H1 (cell line): ENCODE measurements around the gene DLX5. TPM values are rescaled to one million over a fixed set of nuclear protein-coding genes. Genes with fewer than 3 reads are reported as not detected.
A peak's percentile ranks its signal among the peaks of the same experiment; 100 is the strongest.

Experiments
- CTCF ChIA-PET: fragments of 300-600 bp; sonication (Branson Sonifier 250); formaldehyde crosslinking; loops from one replicate; lab custom pipeline; 2021; ENCODE audit not compliant: partially characterized antibody; lab: Charles Lee
- POLR2A ChIA-PET: fragments of 300-600 bp; sonication (Branson Sonifier 250); formaldehyde crosslinking; loops from one replicate; lab custom pipeline; 2021; ENCODE audit warnings: inconsistent platforms; ENCODE audit not compliant: partially characterized antibody; lab: Charles Lee
- DNase-seq, 2 experiments: peaks; one replicate each; pipeline versions ENCODE4 v3.0.0 to v3.0.0-alpha.2; 2010 to 2022; ENCODE audit warnings: low spot score in 2 of 2, low read depth in 1 of 2, mixed read lengths in 1 of 2
- FAIRE-seq: peaks from 2 replicates; lab custom pipeline; 2011; peaks lifted over from hg19 to GRCh38; lab: Jason Lieb, UNC
- H2AFZ ChIP-seq: 2 replicates; pipeline ENCODE4 v1.8.1; 2012; ENCODE audit warnings: low read length, inconsistent platforms
- H2AK5ac ChIP-seq: 2 replicates; pipeline ENCODE4 v1.6.1; 2013; ENCODE audit warnings: low read depth, low read length
- H2BK120ac ChIP-seq: replicated peaks from 2 replicates; pipeline ENCODE3; 2013; ENCODE audit warnings: low read depth, low read length, inconsistent platforms
- H2BK12ac ChIP-seq: 2 replicates; pipeline ENCODE4 v1.6.1; 2013; ENCODE audit warnings: low read depth, low read length
- H2BK15ac ChIP-seq: 2 replicates; pipeline ENCODE4 v1.6.1; 2013; ENCODE audit warnings: low read length
- H2BK20ac ChIP-seq: 2 replicates; pipeline ENCODE4 v1.6.1; 2013; ENCODE audit warnings: low read length
- H2BK5ac ChIP-seq: 2 replicates; pipeline ENCODE4 v1.6.1; 2013; ENCODE audit warnings: low read depth, low read length
- H3K14ac ChIP-seq: 2 replicates; pipeline ENCODE4 v1.6.1; 2013; ENCODE audit warnings: inconsistent platforms; ENCODE audit not compliant: insufficient read length
- H3K18ac ChIP-seq: 2 replicates; pipeline ENCODE4 v1.6.1; 2013; ENCODE audit warnings: low read length; ENCODE audit errors: extremely low read depth
- H3K23ac ChIP-seq: 2 replicates; pipeline ENCODE4 v1.6.1; 2013; ENCODE audit warnings: inconsistent platforms; ENCODE audit not compliant: insufficient read length
- H3K23me2 ChIP-seq: 2 replicates; pipeline ENCODE4 v1.6.1; 2013; ENCODE audit warnings: low read depth, low read length
- H3K27ac ChIP-seq: 2 replicates; pipeline ENCODE4 v1.6.1; 2011; ENCODE audit warnings: low read depth, low read length, inconsistent platforms
- H3K27me3 ChIP-seq, 4 experiments: replicated peaks in 1 of 4; 1 replicate in 1 of 4; 2 replicates in 3 of 4; pipeline versions ENCODE4 v1.6.1 to v1.8.1; 2011 to 2013; ENCODE audit warnings: low read length in 3 of 4, mild to moderate bottlenecking in 3 of 4, inconsistent platforms in 2 of 4, mixed read lengths in 2 of 4, moderate library complexity in 1 of 4; ENCODE audit not compliant: control insufficient read depth in 3 of 4, insufficient read depth in 3 of 4; ENCODE audit errors: extremely low read depth in 1 of 4
- H3K36me3 ChIP-seq, 4 experiments: 2 replicates each; pipeline versions ENCODE4 v1.6.1 to v1.8.1; 2011 to 2013; ENCODE audit warnings: mild to moderate bottlenecking in 4 of 4, low read length in 3 of 4, moderate library complexity in 2 of 4, control low read depth in 1 of 4, inconsistent platforms in 1 of 4; ENCODE audit not compliant: insufficient read depth in 4 of 4, control insufficient read depth in 2 of 4
- H3K4ac ChIP-seq: replicated peaks from 2 replicates; pipeline ENCODE3; 2013; ENCODE audit warnings: low read length, low read depth, mixed read lengths, inconsistent platforms; ENCODE audit not compliant: insufficient read length
- H3K4me1 ChIP-seq, 4 experiments: replicated peaks in 1 of 4; 1 replicate in 1 of 4; 2 replicates in 3 of 4; pipeline versions ENCODE4 v1.6.1 to v1.8.1; 2011 to 2013; ENCODE audit warnings: low read length in 3 of 4, inconsistent platforms in 2 of 4, mixed read lengths in 1 of 4; ENCODE audit not compliant: insufficient read depth in 4 of 4, control insufficient read depth in 3 of 4
- H3K4me2 ChIP-seq, 2 experiments: 2 replicates each; pipeline versions ENCODE4 v1.6.1 to v1.8.1; 2011 to 2013; ENCODE audit warnings: low read depth in 2 of 2, low read length in 2 of 2, control low read depth in 1 of 2, inconsistent platforms in 1 of 2, mild to moderate bottlenecking in 1 of 2; ENCODE audit not compliant: insufficient read depth in 1 of 2
- H3K4me3 ChIP-seq, 4 experiments: fragments of 200-600, 300-600 bp in 1 of 4; sonication (generic), shearing (Covaris generic), sonication (Bioruptor Twin) in 1 of 4; 2 replicates each; pipeline versions ENCODE4 v1.5.1 to v1.8.1; 2011 to 2016; ENCODE audit warnings: low read length in 4 of 4, low read depth in 3 of 4, control low read depth in 2 of 4, inconsistent platforms in 2 of 4, mild to moderate bottlenecking in 2 of 4, mixed read lengths in 1 of 4, moderate library complexity in 1 of 4; ENCODE audit not compliant: insufficient read depth in 2 of 4; ENCODE audit errors: extremely low read depth in 1 of 4
- H3K56ac ChIP-seq: replicated peaks from 2 replicates; pipeline ENCODE3; 2013; ENCODE audit warnings: low read depth, mild to moderate bottlenecking, mixed read lengths, low read length, inconsistent platforms; ENCODE audit not compliant: insufficient read length
- H3K79me1 ChIP-seq: 2 replicates; pipeline ENCODE4 v1.6.1; 2013; ENCODE audit warnings: low read depth, low read length, control low read depth
- H3K79me2 ChIP-seq, 2 experiments: 2 replicates each; pipeline versions ENCODE4 v1.6.1 to v1.8.1; 2012 to 2013; ENCODE audit warnings: low read length in 2 of 2, mild to moderate bottlenecking in 2 of 2, inconsistent platforms in 1 of 2; ENCODE audit not compliant: insufficient read depth in 2 of 2, control insufficient read depth in 1 of 2
- H3K9ac ChIP-seq, 4 experiments: replicated peaks in 1 of 4; 1 replicate in 1 of 4; 2 replicates in 3 of 4; pipeline versions ENCODE4 v1.6.1 to v1.8.1; 2011 to 2013; ENCODE audit warnings: low read depth in 3 of 4, low read length in 3 of 4, control low read depth in 2 of 4, mild to moderate bottlenecking in 2 of 4, moderate library complexity in 2 of 4, inconsistent platforms in 1 of 4; ENCODE audit errors: extremely low read depth in 1 of 4
- H3K9me3 ChIP-seq, 2 experiments: 2 replicates each; pipeline versions ENCODE4 v1.6.1 to v1.8.1; 2012 to 2013; ENCODE audit warnings: mild to moderate bottlenecking in 2 of 2, moderate library complexity in 2 of 2, control low read depth in 1 of 2, inconsistent platforms in 1 of 2, low read depth in 1 of 2, low read length in 1 of 2, mixed read lengths in 1 of 2; ENCODE audit not compliant: insufficient read depth in 2 of 2
- H4K20me1 ChIP-seq, 2 experiments: replicated peaks in 1 of 2; 2 replicates each; pipeline versions ENCODE3 to v1.8.1; 2011 to 2013; ENCODE audit warnings: inconsistent platforms in 2 of 2, low read length in 2 of 2, mild to moderate bottlenecking in 1 of 2; ENCODE audit not compliant: insufficient read depth in 2 of 2, control insufficient read depth in 1 of 2
- H4K5ac ChIP-seq: 2 replicates; pipeline ENCODE4 v1.6.1; 2013; ENCODE audit warnings: low read length, low read depth, mixed read lengths, inconsistent platforms; ENCODE audit not compliant: insufficient read length
- H4K8ac ChIP-seq: 2 replicates; pipeline ENCODE4 v1.8.0; 2013; ENCODE audit warnings: mild to moderate bottlenecking, moderate library complexity, low read length, inconsistent platforms; ENCODE audit not compliant: insufficient read depth; ENCODE audit errors: extremely low read depth
- H4K91ac ChIP-seq: replicated peaks from 2 replicates; pipeline ENCODE3; 2013; ENCODE audit warnings: low read length, mixed read lengths, inconsistent platforms; ENCODE audit not compliant: insufficient read length
- E2F6 ChIP-seq: IDR thresholded peaks from 2 replicates; pipeline ENCODE4 v1.6.1; 2012; ENCODE audit warnings: inconsistent platforms
- MAX ChIP-seq: IDR thresholded peaks from 2 replicates; pipeline ENCODE4 v1.6.1; 2012; ENCODE audit warnings: inconsistent platforms
- RNF2 ChIP-seq: fragments of 200-900, 300-1000 bp; sonication (generic); IDR thresholded peaks from 2 replicates; pipeline ENCODE4 v1.7.1; 2016; ENCODE audit warnings: borderline replicate concordance, low read depth, mild to moderate bottlenecking, antibody characterized with exemption, low read length; ENCODE audit not compliant: poor library complexity, severe bottlenecking; ENCODE audit errors: missing control alignments
- SP1 ChIP-seq: IDR thresholded peaks from 2 replicates; pipeline ENCODE4 v1.6.1; 2011; ENCODE audit warnings: low read depth, low read length
- SP4 ChIP-seq: IDR thresholded peaks from 2 replicates; pipeline ENCODE4 v1.6.1; 2012; ENCODE audit warnings: low read length, inconsistent platforms
- TAF7 ChIP-seq: optimal IDR thresholded peaks from 2 replicates; pipeline ENCODE3; 2011; ENCODE audit warnings: low read depth, mild to moderate bottlenecking, inconsistent platforms, low read length, moderate library complexity, borderline replicate concordance
- WGBS, 2 experiments: shearing (Covaris generic) in 1 of 2; methylation state at CpG; one replicate each; pipeline versions ENCODE4 v1.1.6 to v1.1.7; 2013 to 2015; ENCODE audit warnings: low lambda C conversion rate in 2 of 2, mixed read lengths in 2 of 2, inconsistent platforms in 1 of 2, low coverage in 1 of 2, missing lambda C conversion rate in 1 of 2; ENCODE audit not compliant: insufficient replicate concordance in 2 of 2, insufficient coverage in 1 of 2, insufficient read length in 1 of 2; ENCODE audit errors: extremely low coverage in 1 of 2, missing lambda C conversion rate in 1 of 2; 5-methylcytosine and 5-hydroxymethylcytosine counted together
- polyA plus RNA-seq, 7 experiments: library from polyadenylated mRNA; depleted of rRNA in 3 of 7; stranded (reverse) in 5 of 7; unstranded in 2 of 7; fragments of >200 nt in 5 of 7; fragments of 200-250 nt in 2 of 7; gene quantifications; 1 replicate in 5 of 7; 2 replicates in 1 of 7; 4 replicates in 1 of 7; pipeline versions ENCODE4 v1.2.1 to v1.2.3, GENCODE V29; 2011 to 2013; ENCODE audit warnings: missing spikeins in 2 of 7, mixed read lengths in 2 of 7
- total RNA-seq: library from RNA; stranded (reverse); fragmentation: NEBNext Ultra II Directional; extraction: Animal tissue kit (Norgen Biotek cat#: 25700); gene quantifications from 2 replicates; pipeline ENCODE4 v1.2.1, GENCODE V29; 2021

Gene DLX5
- total and polyA plus RNA-seq, 2 of the 8 experiments (the other 6 are each of a cell fraction or from before 2014, with no cell fraction given) = not detected

GRCh38 chr7:96992192-96993005 lies 32.2 kb downstream of the DLX5 start:
- Histone ChIP-seq H2BK20ac (no peak overlapping the region), H2AK5ac (no peak overlapping the region), H3K23me2 (peaks cover 2% of the 10 kb centered on the region; the same call in 1 of the 2 replicates), H3K9ac (no peak overlapping the region), H2BK120ac (no peak overlapping the region), H4K8ac (no peak overlapping the region; the same call in 1 of the 2 replicates), H4K91ac (no peak overlapping the region), H3K36me3 (peaks cover 0 to 5% (median 0%) of the 10 kb centered on the region in 4 experiments; a peak in 1 of 8 replicates), H2AFZ (no peak overlapping the region), H2BK15ac (no peak overlapping the region), H3K4me3 (peak overlapping the region; percentile 22 to 53 (median 35); a peak in 6 of 8 replicates), H4K20me1 (peaks cover 10 to 25% of the 10 kb centered on the region in 2 experiments), H3K79me2 (no peaks in the 10 kb centered on the region), H3K23ac (no peak overlapping the region), H3K18ac (no peak overlapping the region; the same call in 1 of the 2 replicates), H3K27ac (no peak overlapping the region), H2BK12ac (no peak overlapping the region), H3K79me1 (no peaks in the 10 kb centered on the region), H3K4me2 (peak overlapping the region; percentile 73 to 90), H3K9me3 (peaks cover 0 to 5% of the 10 kb centered on the region in 2 experiments; a peak in 1 of 4 replicates), H3K4ac (no peak overlapping the region), H3K4me1 (peaks cover 13 to 41% (median 21%) of the 10 kb centered on the region in 4 experiments), H3K14ac (no peak overlapping the region), H3K27me3 (peaks cover 73 to 99% (median 88%) of the 10 kb centered on the region in 4 experiments), H3K56ac (no peak overlapping the region), H2BK5ac (no peak overlapping the region), H4K5ac (no peak overlapping the region)
- POLR2A ChIA-PET = interaction anchor here (0.7 to 2.3 kb wide), 7 partner anchors 9 to 34 kb away, joined by 3 to 16 read pairs (median 4); partner anchors contain the start of gene DLX6
- DNase-seq (peak in 1 of 2 experiments; percentile 63), FAIRE-seq (no peak)
- CTCF ChIA-PET = interaction anchor here (0.6 to 12.6 kb wide), 11 partner anchors 8 to 577 kb away, joined by 3 to 150 read pairs (median 7); partner anchors contain the start of gene DLX6
- WGBS, 2 experiments = 3% methylated on average over 45 of the region's 47 CpGs; no CpG with 5 or more reads in 1 of the 2 experiments
- TF ChIP-seq RNF2 = peak; percentile 95
- no peak for TF ChIP-seq SP1
- peak; percentile 79 for TF ChIP-seq E2F6
- 0 out of 2 replicates have a peak, but pooled peaks have one; percentile 40 for TF ChIP-seq MAX
- no peak for TF ChIP-seq TAF7
- no peak for TF ChIP-seq SP4
